Measurements from ENCODE around the gene PLPPR2.
A peak's percentile ranks its signal among the peaks of the same experiment; 100 is the strongest.
"Not testable (repeated sequence)": the region's sequence is repeated elsewhere in the genome, so short reads cannot be mapped to it uniquely, and the experiment has no call there.

PLPPR2 gene

DNA sequence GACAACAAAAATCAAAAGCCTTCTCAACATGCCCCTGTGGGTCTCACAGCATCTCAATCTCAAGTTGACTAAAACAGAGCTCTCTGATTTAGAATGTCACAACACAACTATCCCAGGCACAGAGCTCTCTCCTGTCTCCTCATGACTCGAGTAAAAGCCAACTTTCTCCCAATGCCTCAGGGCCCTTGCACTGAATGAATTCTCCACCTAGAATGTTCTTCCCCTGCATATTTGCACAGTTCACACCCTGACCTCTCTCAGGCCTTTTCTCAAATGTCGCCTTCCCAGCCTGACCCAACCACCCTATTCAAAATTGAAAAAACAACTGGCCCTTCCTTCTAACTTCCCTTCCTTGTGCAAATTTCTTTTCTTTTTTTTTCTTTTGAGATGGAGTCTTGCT, 15.5 kb downstream of the PLPPR2 start:
- DNase-seq (ENCODE audit: extremely low read depth in 1 of 2, low read depth in 1 of 2), result no peak

GRCh38 chr19:11373166-11373884, 18.1 kb downstream of the PLPPR2 start:
- no peak for DNase-seq (ENCODE audit: extremely low read depth in 1 of 2, low read depth in 1 of 2)

GRCh38 chr19:11373885-11374432, 18.7 kb downstream of the PLPPR2 start:
- DNase-seq (ENCODE audit: extremely low read depth in 1 of 2, low read depth in 1 of 2), result no peak

DNA sequence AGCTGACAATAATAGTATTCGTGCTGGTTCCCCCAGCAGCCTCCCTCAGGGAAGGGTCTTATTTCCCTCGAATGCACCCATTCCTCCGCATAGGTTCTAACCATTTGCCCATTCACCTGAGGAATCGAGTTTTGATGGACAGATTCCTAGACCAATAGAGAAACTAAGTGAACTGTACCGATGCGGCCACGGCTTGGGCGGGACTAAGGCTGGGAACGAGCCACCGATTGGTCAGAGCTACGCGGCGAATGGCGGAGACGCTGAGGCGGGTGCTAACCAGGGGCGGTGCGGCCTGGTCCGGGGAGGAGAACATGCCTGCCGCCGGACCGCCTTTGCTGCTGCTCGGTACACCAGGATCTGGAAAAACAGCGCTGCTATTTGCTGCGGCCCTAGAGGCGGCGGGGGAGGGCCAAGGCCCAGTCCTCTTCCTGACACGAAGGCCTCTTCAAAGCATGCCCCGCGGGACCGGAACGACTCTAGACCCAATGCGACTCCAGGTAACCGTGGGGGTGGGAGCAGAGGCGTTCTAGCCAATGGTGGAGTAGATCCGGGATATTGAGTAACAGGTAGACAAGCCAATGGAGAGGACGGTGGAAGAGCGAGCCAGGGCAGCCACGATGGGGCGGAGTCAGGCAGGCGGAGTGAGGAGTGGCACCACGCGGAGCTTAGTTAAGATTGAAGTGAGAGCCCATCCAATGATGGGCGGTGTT, 19.4 kb downstream of the PLPPR2 start, which contains the start of gene SWSAP1:
SWSAP1 (plus strand) TSS at position 234 of the 710 bp plus-strand sequence; CDS start at position 249, 15 bp downstream.
- peak; percentile 92 to 96 for DNase-seq (ENCODE audit: extremely low read depth in 1 of 2, low read depth in 1 of 2)

- peak in 1 of 2 donors; percentile 57 for DNase-seq (ENCODE audit: extremely low read depth in 1 of 2, low read depth in 1 of 2)
These were observed 20.1 kb downstream of the PLPPR2 start for GRCh38 chr19:11375143-11375948.

GRCh38 chr19:11377237-11377636, 22.0 kb downstream of the PLPPR2 start:
- no peak for DNase-seq (ENCODE audit: extremely low read depth in 1 of 2, low read depth in 1 of 2)

DNA sequence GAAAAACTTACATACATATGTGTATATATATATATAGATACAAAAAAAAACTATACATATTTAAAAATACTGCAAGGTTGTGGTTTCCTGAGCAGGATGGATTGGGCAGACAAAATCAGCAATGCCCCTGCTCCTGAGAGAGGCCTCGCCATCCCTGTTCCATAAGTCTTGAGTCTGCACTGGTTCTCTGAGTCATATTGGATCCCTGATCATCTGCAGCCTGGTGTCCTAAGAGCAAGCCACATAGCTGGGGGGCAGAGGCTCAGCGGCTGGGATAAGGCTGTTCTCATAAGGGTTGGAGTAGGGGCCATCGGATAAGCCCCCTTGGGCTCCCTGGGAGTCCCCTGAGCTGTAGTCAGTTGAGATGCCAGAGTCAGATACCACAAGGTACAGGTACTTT, 22.5 kb downstream of the PLPPR2 start:
- no peak for DNase-seq (ENCODE audit: extremely low read depth in 1 of 2, low read depth in 1 of 2)

DNA sequence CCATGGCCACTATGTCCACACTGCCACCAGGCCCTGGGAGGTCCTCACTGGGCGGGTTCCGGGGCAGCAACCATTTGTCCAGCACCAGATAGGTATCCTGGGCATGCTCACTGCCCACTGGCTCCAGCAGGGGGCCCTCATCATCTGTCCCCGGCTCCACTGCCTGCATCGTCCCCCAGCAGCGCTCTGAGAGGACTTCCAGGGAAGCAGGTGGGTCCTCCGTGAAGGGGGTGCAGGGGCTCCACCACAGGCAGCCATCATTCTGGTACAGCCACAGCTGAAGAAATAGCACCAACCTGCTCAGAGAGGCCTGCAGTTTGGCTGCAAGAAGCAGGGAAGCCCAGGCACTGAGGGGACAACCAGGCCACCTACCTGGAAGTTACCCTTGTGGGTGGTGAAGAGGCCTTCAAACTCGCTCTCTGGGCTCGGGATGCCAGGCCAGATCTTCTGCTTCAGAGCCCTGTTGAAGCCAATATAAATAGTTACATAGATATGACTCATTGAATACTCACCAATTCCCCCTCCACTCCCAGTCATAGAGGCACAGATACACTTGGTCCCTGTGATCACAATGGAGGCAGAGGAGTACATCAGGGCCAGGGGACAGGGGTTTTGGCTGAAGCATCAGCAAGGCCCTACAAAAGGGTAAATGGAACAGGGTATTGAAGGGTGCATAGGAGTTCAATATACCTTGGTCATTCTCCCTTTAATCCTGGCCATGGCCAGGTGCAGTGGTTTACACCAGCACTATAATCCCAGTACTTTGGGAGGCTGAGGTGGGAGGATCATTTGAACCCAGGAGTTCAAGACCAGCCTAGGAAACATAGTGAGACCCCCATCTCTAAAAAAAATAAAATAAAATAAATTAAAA, 23.3 kb downstream of the PLPPR2 start:
- no peak for DNase-seq (ENCODE audit: extremely low read depth in 1 of 2, low read depth in 1 of 2)

DNA sequence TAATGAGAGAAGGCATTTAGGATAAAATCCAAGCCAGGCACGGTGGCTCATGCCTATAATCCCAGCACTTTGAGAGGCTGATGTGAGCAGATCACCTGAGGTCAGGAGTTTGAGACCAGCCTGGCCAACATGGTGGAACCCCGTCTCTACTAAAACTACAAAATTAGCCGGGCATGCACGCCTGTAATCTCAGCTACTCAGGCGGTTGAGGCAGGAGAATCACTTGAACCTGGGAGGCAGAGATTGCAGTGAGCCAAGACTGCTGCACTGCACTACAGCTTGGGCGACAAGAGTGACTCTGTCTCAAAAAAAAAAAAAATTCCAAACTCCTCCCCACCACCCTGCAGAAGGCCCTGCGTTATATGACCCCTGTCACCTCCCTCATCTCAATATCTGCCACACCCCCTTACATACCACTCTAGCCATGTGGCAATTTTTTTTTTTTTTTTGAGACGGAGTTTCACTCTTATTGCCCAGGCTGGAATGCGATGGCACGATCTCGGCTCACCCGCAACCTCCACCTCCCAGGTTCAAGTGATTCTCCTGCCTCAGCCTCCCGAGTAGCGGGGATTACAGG, 24.1 kb downstream of the PLPPR2 start:
- not testable (repeated sequence) for DNase-seq (ENCODE audit: extremely low read depth in 1 of 2, low read depth in 1 of 2)

DNA sequence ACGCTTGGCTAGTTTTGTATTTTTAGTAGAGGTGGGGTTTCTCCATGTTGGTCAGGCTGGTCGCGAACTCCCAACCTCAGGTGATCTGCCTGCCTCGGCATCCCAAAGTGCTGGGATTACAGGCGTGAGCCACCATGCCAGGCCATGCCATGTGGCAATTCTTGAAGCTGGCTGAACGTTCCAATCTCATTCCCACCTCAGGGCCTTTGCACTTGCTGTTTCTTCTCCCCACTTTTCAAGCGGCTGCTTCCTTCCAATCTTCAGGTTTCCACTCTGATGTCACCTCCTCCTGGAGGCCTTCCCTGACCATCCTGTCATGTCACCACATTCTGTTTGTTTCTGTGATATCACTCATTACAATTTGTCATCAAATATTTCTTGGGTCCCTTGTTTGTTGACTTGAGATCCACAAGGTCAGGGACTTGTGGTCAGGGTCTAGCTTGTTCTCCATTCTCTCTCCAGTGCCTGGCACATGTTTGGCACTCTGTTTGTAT, 24.7 kb downstream of the PLPPR2 start:
- DNase-seq (ENCODE audit: extremely low read depth in 1 of 2, low read depth in 1 of 2), result no peak

DNA sequence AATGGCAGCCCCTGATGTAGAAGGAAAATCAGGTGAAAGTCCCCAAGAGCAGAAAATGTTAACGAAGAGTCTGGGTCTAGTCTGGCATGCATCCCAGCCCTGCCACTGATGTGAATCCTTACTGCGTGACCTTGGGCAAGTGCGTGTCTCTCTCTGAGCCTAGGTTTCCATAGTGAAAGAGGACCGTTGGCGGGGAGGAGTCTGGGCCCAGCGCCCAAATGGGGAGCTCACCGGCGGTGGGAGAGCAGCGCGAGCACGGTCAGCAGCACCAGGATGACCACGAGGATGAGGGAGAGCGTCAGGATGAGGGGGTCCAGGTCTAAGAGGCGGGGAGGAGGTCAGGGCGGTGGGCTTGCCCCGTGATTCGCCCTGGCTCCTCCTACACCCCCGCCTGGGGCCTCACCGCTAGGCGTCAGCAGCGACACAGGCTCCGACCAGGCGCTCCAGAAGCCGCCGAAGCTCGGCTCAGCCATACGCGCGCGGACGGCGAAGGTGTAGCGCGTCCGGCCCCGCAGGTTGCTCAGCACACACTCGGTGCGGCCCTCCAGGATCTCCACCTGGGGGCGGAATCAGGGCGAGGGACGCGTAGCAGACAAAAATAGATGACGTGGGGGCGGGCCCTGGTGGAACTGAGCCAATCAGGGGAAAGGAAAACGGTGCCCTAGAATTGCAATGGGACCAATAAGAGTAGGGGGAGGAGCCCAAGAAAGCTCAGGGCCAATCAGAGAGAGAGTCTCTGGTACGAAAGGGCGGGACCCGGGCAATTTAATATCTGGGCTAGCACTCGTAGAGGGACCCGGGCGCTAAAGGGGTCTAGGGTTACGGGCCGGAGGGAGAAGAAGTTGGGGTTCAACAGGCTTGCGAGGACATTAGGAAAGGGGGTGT, 25.7 kb downstream of the PLPPR2 start:
- DNase-seq (ENCODE audit: extremely low read depth in 1 of 2, low read depth in 1 of 2), result peak; percentile 93 to 97

- DNase-seq (ENCODE audit: extremely low read depth in 1 of 2, low read depth in 1 of 2), result peak in 1 of 2 donors; percentile 43
These were observed 27.9 kb downstream of the PLPPR2 start for GRCh38 chr19:11382898-11383705.

DNA sequence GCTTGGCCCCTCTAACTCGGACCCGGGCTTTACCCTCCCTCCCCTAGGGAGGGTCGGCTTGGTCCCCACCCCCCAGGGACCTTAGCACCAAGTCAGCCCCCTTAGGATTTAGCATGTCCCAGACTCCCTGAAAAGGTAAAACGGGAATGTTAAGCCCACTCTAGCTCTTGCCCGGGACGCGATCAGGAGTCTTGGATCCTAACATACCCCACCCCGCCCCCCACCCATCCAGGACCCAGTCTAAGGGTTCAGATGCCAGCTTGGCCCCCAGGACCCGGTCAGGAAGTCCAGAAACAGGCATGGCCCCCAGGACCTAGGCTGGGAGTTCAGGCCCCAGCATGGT, 28.4 kb downstream of the PLPPR2 start:
- DNase-seq (ENCODE audit: extremely low read depth in 1 of 2, low read depth in 1 of 2), result no peak

GRCh38 chr19:11384778-11385129, 29.5 kb downstream of the PLPPR2 start:
- DNase-seq (ENCODE audit: extremely low read depth in 1 of 2, low read depth in 1 of 2), result no peak

- DNase-seq (ENCODE audit: extremely low read depth in 1 of 2, low read depth in 1 of 2), result no peak
These were observed 32.2 kb downstream of the PLPPR2 start for GRCh38 chr19:11387162-11388034.

DNA sequence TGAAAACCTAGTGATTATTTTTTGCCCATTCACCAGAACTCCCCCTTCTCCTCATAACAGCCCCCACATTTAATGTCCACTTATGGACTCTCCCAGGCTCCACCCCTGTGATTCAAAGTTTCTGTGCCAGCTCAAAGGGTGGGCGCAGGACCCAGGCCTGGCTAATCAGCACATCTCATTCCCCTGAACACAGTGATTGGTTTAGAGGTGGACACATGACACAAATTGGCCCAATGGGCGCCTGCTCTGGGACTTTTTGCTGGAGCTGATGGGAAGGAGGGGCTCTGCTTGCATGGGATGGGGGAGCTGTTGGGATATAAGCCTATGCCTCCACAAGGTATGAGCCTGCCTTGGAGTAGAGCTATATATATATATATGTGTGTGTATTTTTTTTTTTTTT, 35.1 kb downstream of the PLPPR2 start:
- no peak for DNase-seq (ENCODE audit: extremely low read depth in 1 of 2, low read depth in 1 of 2)
